NCI-H345 treated with DMSO at 0.1 percent for 48 hours (cell line): ENCODE measurements around the gene FCGR3A.

Experiments used
- DNase-seq: peaks from one replicate; lab custom pipeline; 2025; ENCODE audit not compliant: unreplicated experiment; lab: John Stamatoyannopoulos, UW

Gene FCGR3A

GRCh38 chr1:161505686-161506085, 43.9 kb downstream of the FCGR3A start:
- no peak for DNase-seq

- DNase-seq: no peak
Observed at GRCh38 chr1:161503394-161503748, 46.2 kb downstream of the FCGR3A start.

GRCh38 chr1:161502641-161503393, 46.8 kb downstream of the FCGR3A start:
- DNase-seq: no peak

- no peak for DNase-seq
Observed at GRCh38 chr1:161502181-161502580, 47.4 kb downstream of the FCGR3A start.

GRCh38 chr1:161501234-161501633, 48.4 kb downstream of the FCGR3A start:
- no peak for DNase-seq

- no peak for DNase-seq
Observed at GRCh38 chr1:161499099-161500039, 50.2 kb downstream of the FCGR3A start.

- no peak for DNase-seq
Observed at GRCh38 chr1:161498646-161499045, 51.0 kb downstream of the FCGR3A start.

GRCh38 chr1:161497961-161498360, 51.7 kb downstream of the FCGR3A start:
- DNase-seq: no peak

GRCh38 chr1:161495490-161495889, 54.1 kb downstream of the FCGR3A start:
- no peak for DNase-seq

GRCh38 chr1:161494091-161494735, 55.4 kb downstream of the FCGR3A start:
- no peak for DNase-seq

- no peak for DNase-seq
Observed at GRCh38 chr1:161492827-161493226, 56.8 kb downstream of the FCGR3A start.
